HepG2 (cell line): ENCODE results near the gene UBE2N. TPM values are rescaled to one million over a fixed set of nuclear protein-coding genes. Genes with fewer than 3 reads are reported as not detected.

Experiments
- ARID4A ChIP-seq: sonication (generic); formaldehyde crosslinking; IDR thresholded peaks from 2 replicates; pipeline ENCODE4 v1.5.0; 2020; ENCODE audit warnings: mild to moderate bottlenecking, missing genetic modification reagents, borderline replicate concordance
- CREM ChIP-seq, 2 experiments: sonication (generic) in 1 of 2; formaldehyde crosslinking in 1 of 2; IDR thresholded peaks; 2 replicates each; pipeline versions ENCODE4 v1.4.0 to v1.6.1; 2016 to 2020; ENCODE audit warnings: antibody characterized with exemption in 1 of 2, mild to moderate bottlenecking in 1 of 2, missing genetic modification reagents in 1 of 2
- FOXC1 ChIP-seq: sonication (generic); formaldehyde crosslinking; IDR thresholded peaks from 2 replicates; pipeline ENCODE4 v1.8.0; 2022; ENCODE audit warnings: mild to moderate bottlenecking, missing genetic modification reagents, borderline replicate concordance
- KLF15 ChIP-seq: sonication (generic); formaldehyde crosslinking; IDR thresholded peaks from 2 replicates; pipeline ENCODE4 v1.8.1; 2023; ENCODE audit warnings: borderline replicate concordance, mild to moderate bottlenecking, inconsistent platforms, missing genetic modification reagents, mixed read lengths
- MTERF4 ChIP-seq: sonication (generic); formaldehyde crosslinking; IDR thresholded peaks from 2 replicates; pipeline ENCODE4 v1.8.0; 2023; ENCODE audit warnings: mild to moderate bottlenecking, missing genetic modification reagents
- MZF1 ChIP-seq: sonication (generic); formaldehyde crosslinking; IDR thresholded peaks from 2 replicates; pipeline ENCODE4 v1.8.1; 2023; ENCODE audit warnings: mild to moderate bottlenecking, missing genetic modification reagents, borderline replicate concordance
- NBN ChIP-seq: fragments of 450-650 bp; conservative IDR thresholded peaks from 2 replicates; pipeline ENCODE4 v1.6.1; 2017
- NR2F2 ChIP-seq: IDR thresholded peaks from 2 replicates; pipeline ENCODE4 v1.6.1; 2012; ENCODE audit warnings: low read depth, inconsistent platforms, borderline replicate concordance
- PHF8 ChIP-seq: sonication (generic); formaldehyde crosslinking; IDR thresholded peaks from 2 replicates; pipeline ENCODE4 v1.5.0; 2020; ENCODE audit warnings: missing genetic modification reagents
- PTBP1 ChIP-seq: fragments of 200-400 bp; formaldehyde crosslinking; IDR thresholded peaks from 2 replicates; pipeline ENCODE4 v1.6.1; 2018; ENCODE audit warnings: low read length, low read depth; ENCODE audit not compliant: poor library complexity, severe bottlenecking
- RARA ChIP-seq: IDR thresholded peaks from 2 replicates; pipeline ENCODE4 v1.6.1; 2016; ENCODE audit warnings: missing genetic modification reagents, missing compliant biosample characterization
- RCOR2 ChIP-seq: IDR thresholded peaks from 2 replicates; pipeline ENCODE4 v1.6.1; 2016; ENCODE audit warnings: missing biosample characterization, missing genetic modification reagents
- RFX1 ChIP-seq: fragments of 450-650 bp; IDR thresholded peaks from 2 replicates; pipeline ENCODE4 v1.6.1; 2017
- SMAD9 ChIP-seq: sonication (generic); formaldehyde crosslinking; IDR thresholded peaks from 2 replicates; pipeline ENCODE4 v1.5.1; 2020; ENCODE audit warnings: mild to moderate bottlenecking, missing genetic modification reagents
- U2AF2 ChIP-seq: fragments of 200-400 bp; formaldehyde crosslinking; IDR thresholded peaks from 2 replicates; pipeline ENCODE4 v1.6.1; 2017; ENCODE audit warnings: low read depth, mild to moderate bottlenecking, low read length
- ZBTB34 ChIP-seq: sonication (generic); formaldehyde crosslinking; IDR thresholded peaks from 2 replicates; pipeline ENCODE4 v1.8.0; 2022; ENCODE audit warnings: mild to moderate bottlenecking, missing genetic modification reagents
- ZFP1 ChIP-seq: IDR thresholded peaks from 2 replicates; pipeline ENCODE4 v1.6.1; 2016
- ZFP36L1 ChIP-seq: sonication (generic); formaldehyde crosslinking; IDR thresholded peaks from 2 replicates; pipeline ENCODE4 v1.8.0; 2022; ENCODE audit warnings: mild to moderate bottlenecking, missing genetic modification reagents, moderate library complexity
- ZGPAT ChIP-seq: IDR thresholded peaks from 2 replicates; pipeline ENCODE4 v1.6.1; 2016; ENCODE audit warnings: mild to moderate bottlenecking
- ZNF17 ChIP-seq: sonication (generic); formaldehyde crosslinking; IDR thresholded peaks from 2 replicates; pipeline ENCODE4 v1.5.0; 2020; ENCODE audit warnings: mild to moderate bottlenecking, missing genetic modification reagents
- ZNF691 ChIP-seq: sonication (generic); formaldehyde crosslinking; IDR thresholded peaks from 2 replicates; pipeline ENCODE4 v1.4.0; 2020; ENCODE audit warnings: missing genetic modification reagents, low read depth, mild to moderate bottlenecking, borderline replicate concordance
- polyA plus RNA-seq, 8 experiments: library from polyadenylated mRNA; depleted of rRNA in 3 of 8; stranded (reverse) in 7 of 8; unstranded in 1 of 8; fragments of >200 nt; fragmentation: Illumina TruSeq in 4 of 8; extraction: Trizol in 4 of 8; gene quantifications; 2 replicates each; pipeline versions ENCODE4 v1.2.1 to v1.2.3, GENCODE V29; 2011 to 2016; ENCODE audit warnings: low read depth in 4 of 8, missing spikeins in 1 of 8, mixed read lengths in 1 of 8; ENCODE audit not compliant: insufficient read depth in 1 of 8
- total RNA-seq, 5 experiments: library from RNA; depleted of rRNA; stranded (reverse); fragments of >200 nt; fragmentation: Illumina TruSeq; extraction: Trizol; gene quantifications; 2 replicates each; pipeline ENCODE4 v1.2.3, GENCODE V29; 2016; ENCODE audit warnings: low read depth in 1 of 5

The UBE2N gene
- total and polyA plus RNA-seq, 2 of the 13 experiments (the other 11 are each of a cell fraction or from before 2014, with no cell fraction given), result 188 to 197 TPM

- TF ChIP-seq FOXC1 (CRISPR knock-in tag) (peak; percentile 79), U2AF2 (no peak), NR2F2 (peak; percentile 36; the same call in 1 of the 2 replicates), PTBP1 (peak; percentile 70), ZFP1 (0 out of 2 replicates have a peak, but pooled peaks have one; percentile 47), ZNF691 (peak; percentile 84; the same call in 1 of the 2 replicates), ZNF17 (CRISPR knock-in tag) (no peak), CREM (IDR thresholded peaks at IDR 0.05) (peak; percentile 85), CREM (CRISPR knock-in tag; IDR thresholded peaks at IDR 0.05) (no peak), RARA (0 out of 2 replicates have a peak, but pooled peaks have one; percentile 19), ZBTB34 (CRISPR knock-in tag) (peak; percentile 38; the same call in 1 of the 2 replicates), KLF15 (CRISPR knock-in tag) (no peak), SMAD9 (0 out of 2 replicates have a peak, but pooled peaks have one; percentile 78), RFX1 (peak; percentile 37; the same call in 1 of the 2 replicates), PHF8 (CRISPR knock-in tag) (peak; percentile 91), ZFP36L1 (CRISPR knock-in tag) (no peak), NBN (no peak), MZF1 (CRISPR knock-in tag) (no peak), ZGPAT (CRISPR knock-in tag) (peak; percentile 89), MTERF4 (CRISPR knock-in tag) (peak; percentile 75; the same call in 1 of the 2 replicates), ARID4A (peak; percentile 97), RCOR2 (CRISPR knock-in tag) (no peak; the same call in 1 of the 2 replicates)
These were observed 25.7 kb upstream of the UBE2N start, which contains the start of gene MRPL42 (continued) for GRCh38 chr12:93467351-93468007.
